Hepatic stellate cell (primary cell): ENCODE results near the gene IMPACT.

Source experiments
- DNase-seq: peaks from one replicate; pipeline ENCODE4 v3.0.0; 2011; ENCODE audit warnings: low spot score

The IMPACT gene

GRCh38 chr18:24421831-24422230 is 4.6 kb upstream of the IMPACT start:
- no peak for DNase-seq

- no peak for DNase-seq
Measured at GRCh38 chr18:24426073-24426397, 435 bp upstream of the IMPACT start.

- DNase-seq: no peak
Measured at GRCh38 chr18:24427484-24427883, 1.0 kb downstream of the IMPACT start.

GRCh38 chr18:24428709-24429108 is 2.2 kb downstream of the IMPACT start:
- DNase-seq: no peak

- DNase-seq: no peak
Measured at GRCh38 chr18:24429188-24429587, 2.7 kb downstream of the IMPACT start.

- DNase-seq: no peak
Measured at GRCh38 chr18:24432618-24433017, 6.1 kb downstream of the IMPACT start.

GRCh38 chr18:24436939-24437338 is 10.5 kb downstream of the IMPACT start:
- DNase-seq: no peak

GRCh38 chr18:24443870-24444269 is 17.4 kb downstream of the IMPACT start:
- DNase-seq: no peak

GRCh38 chr18:24446453-24446852 is 20.0 kb downstream of the IMPACT start:
- no peak for DNase-seq

- DNase-seq: no peak
Measured at GRCh38 chr18:24446953-24447538, 20.6 kb downstream of the IMPACT start.

GRCh38 chr18:24447961-24448360 is 21.5 kb downstream of the IMPACT start:
- no peak for DNase-seq

- no peak for DNase-seq
Measured at GRCh38 chr18:24456549-24456948, 30.1 kb downstream of the IMPACT start.

- DNase-seq: no peak
Measured at GRCh38 chr18:24459772-24460171, 33.3 kb downstream of the IMPACT start.

- no peak for DNase-seq
Measured at GRCh38 chr18:24460388-24460787, 33.9 kb downstream of the IMPACT start, which contains the start of gene HRH4. Gene HRH4, plus strand, starts transcription at chr18:24460637. Its CDS starts 92 bp downstream, at chr18:24460729.

- no peak for DNase-seq
Measured at GRCh38 chr18:24461996-24462395, 35.5 kb downstream of the IMPACT start.

GRCh38 chr18:24462838-24463775 is 36.6 kb downstream of the IMPACT start:
- DNase-seq: no peak

- DNase-seq: no peak
Measured at GRCh38 chr18:24465486-24465885, 39.0 kb downstream of the IMPACT start.

- DNase-seq: no peak
Measured at GRCh38 chr18:24466771-24467170, 40.3 kb downstream of the IMPACT start.

GRCh38 chr18:24470022-24470618 is 43.6 kb downstream of the IMPACT start:
- DNase-seq: no peak

GRCh38 chr18:24470805-24471204 is 44.3 kb downstream of the IMPACT start:
- no peak for DNase-seq

- no peak for DNase-seq
Measured at GRCh38 chr18:24472591-24472990, 46.1 kb downstream of the IMPACT start.

GRCh38 chr18:24474406-24474805 is 47.9 kb downstream of the IMPACT start:
- DNase-seq: no peak

- DNase-seq: no peak
Measured at GRCh38 chr18:24475926-24476589, 49.6 kb downstream of the IMPACT start.
